NCI-H1694 treated with DMSO at 0.1 percent for 48 hours (cell line): ENCODE results near the gene VAT1.
"Not testable (repeated sequence)": the region's sequence is repeated elsewhere in the genome, so short reads cannot be mapped to it uniquely, and the experiment has no call there.

Experiments
- DNase-seq: peaks from one replicate; lab custom pipeline; 2025; lab: John Stamatoyannopoulos, UW

Gene VAT1

DNA sequence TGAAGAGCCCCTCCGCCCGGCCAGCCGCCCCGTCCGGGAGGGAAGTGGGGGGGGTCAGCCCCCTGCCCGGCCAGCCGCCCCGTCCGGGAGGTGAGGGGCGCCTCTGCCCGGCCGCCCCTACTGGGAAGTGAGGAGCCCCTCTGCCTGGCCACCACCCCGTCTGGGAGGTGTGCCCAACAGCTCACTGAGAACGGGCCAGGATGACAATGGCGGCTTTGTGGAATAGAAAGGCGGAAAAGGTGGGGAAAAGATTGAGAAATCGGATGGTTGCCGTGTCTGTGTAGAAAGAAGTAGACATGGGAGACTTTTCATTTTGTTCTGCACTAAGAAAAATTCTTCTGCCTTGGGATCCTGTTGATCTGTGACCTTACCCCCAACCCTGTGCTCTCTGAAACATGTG is 48.9 kb downstream of the VAT1 start:
- not testable (repeated sequence) for DNase-seq

DNA sequence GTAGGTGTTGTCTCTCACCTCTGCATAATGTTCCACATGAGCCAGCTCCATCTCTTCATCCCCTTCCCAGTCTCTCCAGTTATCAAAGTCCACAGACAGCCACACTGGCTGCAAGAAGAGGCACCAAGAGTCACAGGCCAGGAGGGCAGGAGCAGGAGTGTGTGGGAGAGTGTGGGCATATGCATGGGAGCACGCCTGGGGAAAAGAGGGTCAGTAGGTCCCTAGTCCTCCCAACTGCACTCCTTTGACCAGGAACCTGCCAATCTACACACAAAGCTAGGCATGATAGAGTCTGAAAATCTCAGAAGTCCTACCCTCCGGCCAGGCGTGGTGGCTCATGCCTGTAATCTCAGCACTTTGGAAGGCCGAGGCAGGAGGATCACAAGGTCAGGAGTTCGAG is 50.6 kb downstream of the VAT1 start:
- DNase-seq = no peak

GRCh38 chr17:42969001-42969581 is 53.1 kb downstream of the VAT1 start:
- DNase-seq = no peak

DNA sequence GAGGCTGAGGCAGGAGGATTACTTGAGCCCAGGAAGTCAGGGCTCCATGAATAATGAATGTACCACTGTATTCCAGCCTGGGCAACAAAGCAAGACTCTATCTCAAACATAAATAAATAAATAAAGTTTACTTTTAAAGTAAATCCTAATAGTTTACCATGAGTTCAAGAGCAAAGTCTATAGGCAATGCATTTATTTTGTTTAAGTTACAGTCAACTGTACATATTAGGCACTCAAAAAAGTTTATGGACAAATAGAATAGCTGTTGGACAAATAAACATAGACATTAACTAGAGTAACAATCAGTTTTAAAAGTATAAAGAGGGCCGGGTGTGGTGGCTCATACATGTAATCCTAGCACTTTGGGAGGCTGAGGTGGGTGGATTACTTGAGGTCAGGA is 54.3 kb downstream of the VAT1 start:
- no peak for DNase-seq
